Stomach (tissue), 9 donors: ENCODE data around the gene NAALAD2. TPM values are rescaled to one million over a fixed set of nuclear protein-coding genes. Genes with fewer than 3 reads are reported as not detected.
"Not testable (repeated sequence)": the region's sequence is repeated elsewhere in the genome, so short reads cannot be mapped to it uniquely, and the experiment has no call there.

ENCODE experiments used
- DNase-seq, 2 donors: peaks; one replicate each; pipeline versions ENCODE4 v3.0.0 to v3.0.0-alpha.2; 2013 to 2019
- H3K27ac ChIP-seq, 5 donors: fragments of 200-600 bp in 4 of 5; sonication (generic) in 4 of 5; one replicate each; pipeline ENCODE4 v1.5.1; 2013 to 2019; ENCODE audit warnings: mild to moderate bottlenecking in 1 of 5, moderate library complexity in 1 of 5
- H3K27me3 ChIP-seq, 3 donors: fragments of 200-600 bp; sonication (generic); one replicate each; pipeline ENCODE4 v1.5.1; 2017 to 2019; ENCODE audit warnings: mixed run types in 1 of 3
- H3K36me3 ChIP-seq, 4 donors: fragments of 200-600 bp; sonication (generic); 1 replicate in 3 of 4; 2 replicates in 1 of 4; pipeline ENCODE4 v1.5.1; 2016 to 2019
- H3K4me1 ChIP-seq, 4 donors: fragments of 200-600 bp; sonication (generic); one replicate each; pipeline ENCODE4 v1.5.1; 2016 to 2019
- H3K4me3 ChIP-seq, 4 donors: fragments of 200-600 bp; sonication (generic) in 3 of 4; one replicate each; pipeline ENCODE4 v1.5.1; 2016 to 2019; ENCODE audit warnings: mild to moderate bottlenecking in 1 of 4
- H3K9me3 ChIP-seq, 4 donors: fragments of 200-600 bp; sonication (generic); one replicate each; pipeline ENCODE4 v1.5.1; 2016 to 2019
- CTCF ChIP-seq, 7 experiments: fragments of 450-650 bp in 4 of 7; fragments of 200-600 bp in 3 of 7; sonication (generic) in 3 of 7; IDR thresholded peaks; one replicate each; pipeline ENCODE4 v1.5.1; 2016 to 2019; ENCODE audit warnings: antibody characterized with exemption in 7 of 7, control low read depth in 2 of 7, mild to moderate bottlenecking in 1 of 7
- EP300 ChIP-seq: sonication (generic); formaldehyde crosslinking; IDR thresholded peaks from one replicate; pipeline ENCODE4 v1.6.1; 2017; ENCODE audit warnings: antibody characterized with exemption
- POLR2A ChIP-seq, 4 donors: fragments of 450-650 bp; IDR thresholded peaks; one replicate each; pipeline ENCODE4 v1.6.1; 2016; ENCODE audit warnings: antibody characterized with exemption in 4 of 4, control low read depth in 2 of 4, mild to moderate bottlenecking in 1 of 4, moderate library complexity in 1 of 4
- POLR2AphosphoS5 ChIP-seq, 3 donors: sonication (generic); formaldehyde crosslinking; IDR thresholded peaks; one replicate each; pipeline ENCODE4 v1.6.1; 2016; ENCODE audit warnings: antibody characterized with exemption in 3 of 3
- WGBS, 5 donors: extraction: QIAGEN DNeasy Blood & Tissue Kit in 3 of 5; methylation state at CpG; one replicate each; pipeline versions ENCODE4 v1.1.5 to v1.1.7; 2013 to 2018; 5-methylcytosine and 5-hydroxymethylcytosine counted together
- intact Hi-C: fragments of 100-400 bp; cut with DNase I; formaldehyde crosslinking; loops from one replicate; pipeline ENCODE4 v1.15.1; 2023; ENCODE audit warnings: low total_unique reads
- polyA plus RNA-seq, 3 donors: library from polyadenylated mRNA; stranded (reverse); fragments of 200-250 nt; gene quantifications; one replicate each; pipeline ENCODE4 v1.2.3, GENCODE V29; 2013
- total RNA-seq, 5 donors: library from RNA; depleted of rRNA; stranded (reverse); fragments of >200 nt; gene quantifications; one replicate each; pipeline versions ENCODE4 v1.1.0 to v1.2.3, GENCODE V29; 2014 to 2016
- donor health status: healthy with polysubstance abuse.
- donor health status: Bipolar disorder and iron deficiency.
- donor health status: healthy.

NAALAD2 gene
- total and polyA plus RNA-seq, 8 donors: 0.25 to 15.8 (median 0.68) TPM; not detected in 2

DNA sequence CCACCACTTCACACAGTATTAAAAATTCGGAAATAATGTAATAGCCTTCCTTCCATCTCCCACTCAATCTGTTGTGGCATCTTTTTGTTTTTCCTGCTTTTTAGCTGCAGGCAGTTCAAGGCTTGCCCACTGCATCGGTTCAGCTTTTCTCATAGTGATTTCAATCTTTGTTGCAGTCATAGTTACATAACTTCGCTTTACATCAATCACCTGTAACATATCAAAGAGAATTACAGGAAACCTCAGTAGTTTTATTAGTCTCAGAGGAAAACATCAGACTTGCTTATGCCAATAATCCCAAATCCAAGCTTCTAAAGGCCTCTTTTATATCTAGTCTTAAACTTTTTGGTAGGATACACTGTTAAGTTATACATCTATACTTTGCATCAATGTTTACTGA, 67.9 kb downstream of the NAALAD2 start:
- H3K4me3 ChIP-seq: no peak overlapping the region
- peaks cover 0 to 9% (median 0%) of the 10 kb centered on the region in 4 donors for H3K4me1 ChIP-seq
- intact Hi-C loops: no loop called here
- no peak for TF ChIP-seq POLR2AphosphoS5 (IDR thresholded peaks at IDR 0.05)
- H3K27me3 ChIP-seq: no peaks in the 10 kb centered on the region
- peaks cover 12 to 82% (median 66%) of the 10 kb centered on the region in 4 donors for H3K36me3 ChIP-seq
- WGBS, 5 donors: 72 to 88% (median 85%) methylated on average over 3 of the region's 3 CpGs
- DNase-seq: no peak
- H3K9me3 ChIP-seq: no peaks in the 10 kb centered on the region
- no peak overlapping the region for H3K27ac ChIP-seq

DNA sequence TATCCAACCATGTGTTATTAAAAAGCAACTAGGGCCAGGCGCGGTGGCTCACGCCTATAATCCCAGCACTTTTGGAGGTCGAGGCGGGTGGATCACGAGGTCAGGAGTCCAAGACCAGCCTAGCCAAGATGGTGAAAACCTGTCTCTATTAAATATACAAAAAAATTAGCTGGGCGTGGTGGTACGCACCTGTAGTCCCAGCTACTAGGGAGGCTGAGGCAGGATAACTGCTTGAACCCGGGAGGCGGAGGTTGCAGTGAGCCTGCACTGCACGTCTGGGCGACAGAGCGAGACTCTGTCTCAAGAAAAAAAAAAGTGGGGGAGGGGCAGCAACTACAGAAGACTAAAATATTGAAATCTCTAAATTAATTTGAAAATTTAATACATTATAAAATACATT, 69.9 kb downstream of the NAALAD2 start:
- DNase-seq: no peak
- Histone ChIP-seq H3K27ac (no peak overlapping the region), H3K4me1 (peaks cover 0 to 9% (median 0%) of the 10 kb centered on the region in 4 donors), H3K4me3 (no peak overlapping the region), H3K36me3 (peaks cover 12 to 88% (median 74%) of the 10 kb centered on the region in 4 donors), H3K9me3 (no peaks in the 10 kb centered on the region), H3K27me3 (no peaks in the 10 kb centered on the region)
- no peak for TF ChIP-seq POLR2AphosphoS5 (IDR thresholded peaks at IDR 0.05)
- no peak for TF ChIP-seq CTCF (IDR thresholded peaks at IDR 0.05)
- no peak for TF ChIP-seq EP300
- TF ChIP-seq POLR2A (IDR thresholded peaks at IDR 0.05): no peak
- intact Hi-C loops: no loop called here
- WGBS, 5 donors: 88 to 97% (median 93%) methylated on average over 13 of the region's 13 CpGs

DNA sequence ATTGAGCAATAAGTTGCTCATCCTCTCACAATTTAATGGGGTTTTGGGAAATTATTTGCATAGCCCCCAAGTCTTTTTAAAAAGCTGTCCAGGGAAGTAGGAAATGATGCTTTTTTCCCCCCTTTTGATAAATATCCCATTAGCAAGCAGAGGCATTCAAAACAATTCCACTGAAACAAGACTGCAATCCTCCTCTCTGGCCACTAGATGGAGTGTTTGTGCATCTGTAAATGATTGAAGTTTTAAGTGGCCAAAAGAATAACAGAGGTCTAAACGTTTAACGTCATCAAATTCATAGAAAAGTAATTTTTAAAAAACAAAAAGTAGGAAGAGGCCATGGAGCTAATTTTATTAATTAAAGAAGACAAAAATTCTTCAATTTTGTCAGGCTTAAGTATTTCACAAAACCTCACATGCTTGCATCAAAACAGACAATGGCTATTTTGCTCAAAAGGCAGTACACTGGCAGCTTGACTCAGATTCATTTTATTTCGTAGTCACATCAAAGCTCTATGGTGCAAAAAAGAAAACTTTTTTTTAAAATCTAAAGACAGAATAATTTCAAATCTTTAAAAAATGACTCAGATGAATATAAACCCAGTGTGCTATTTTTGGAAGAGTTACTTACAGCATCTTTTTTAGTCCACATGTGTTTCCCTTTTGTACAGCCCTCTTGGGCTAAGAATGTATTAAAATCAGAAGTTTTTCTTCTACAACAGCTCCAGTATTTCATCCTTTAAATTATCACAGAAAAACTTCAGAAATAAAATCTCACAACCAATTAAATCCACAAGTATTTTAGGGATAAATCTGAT, 70.6 kb downstream of the NAALAD2 start:
- Histone ChIP-seq H3K36me3 (peaks cover 12 to 92% (median 80%) of the 10 kb centered on the region in 4 donors), H3K4me1 (peaks cover 0 to 9% (median 0%) of the 10 kb centered on the region in 4 donors), H3K4me3 (no peak overlapping the region), H3K27ac (no peak overlapping the region), H3K27me3 (no peaks in the 10 kb centered on the region), H3K9me3 (no peaks in the 10 kb centered on the region)
- peak in 1 of 2 donors; percentile 71 for DNase-seq
- TF ChIP-seq CTCF (IDR thresholded peaks at IDR 0.05) (peak in 5 of 7 experiments; percentile 67 to 85 (median 82)), POLR2A (IDR thresholded peaks at IDR 0.05) (no peak)
- intact Hi-C loops: no loop called here
- WGBS, 5 donors: 15 to 23% (median 23%) methylated on average over 3 of the region's 3 CpGs

GRCh38 chr11:90207992-90208391, 73.5 kb downstream of the NAALAD2 start:
- H3K27me3 ChIP-seq, H3K27ac ChIP-seq, H3K9me3 ChIP-seq, H3K4me3 ChIP-seq, H3K4me1 ChIP-seq, DNase-seq, intact Hi-C loops: not testable (repeated sequence)
- WGBS, 5 donors: 89 to 95% (median 91%) methylated on average over 10 of the region's 10 CpGs
- peaks cover 12 to 93% (median 81%) of the 10 kb centered on the region in 4 donors for H3K36me3 ChIP-seq

- H3K36me3 ChIP-seq: peaks cover 12 to 95% (median 83%) of the 10 kb centered on the region in 4 donors
- no peak for TF ChIP-seq POLR2AphosphoS5 (IDR thresholded peaks at IDR 0.05)
- no peak for TF ChIP-seq EP300
- no peak for TF ChIP-seq POLR2A (IDR thresholded peaks at IDR 0.05)
- TF ChIP-seq CTCF (IDR thresholded peaks at IDR 0.05): no peak
- H3K9me3 ChIP-seq: no peaks in the 10 kb centered on the region
- no peak overlapping the region for H3K27ac ChIP-seq
- intact Hi-C loops: no loop called here
- WGBS, 5 donors: 69 to 83% (median 80%) methylated on average over 2 of the region's 2 CpGs
- DNase-seq: no peak
- no peak overlapping the region for H3K4me3 ChIP-seq
- H3K4me1 ChIP-seq: peaks cover 0 to 9% (median 0%) of the 10 kb centered on the region in 4 donors
- H3K27me3 ChIP-seq: no peaks in the 10 kb centered on the region
Measured at GRCh38 chr11:90208857-90209256, 74.4 kb downstream of the NAALAD2 start.
